ENCODE measurements around the gene SUPT3H.
A peak's percentile ranks its signal among the peaks of the same experiment; 100 is the strongest.
"Not testable (repeated sequence)": the region's sequence is repeated elsewhere in the genome, so short reads cannot be mapped to it uniquely, and the experiment has no call there.

SUPT3H gene

GRCh38 chr6:45169815-45170214 lies 207.9 kb downstream of the SUPT3H start:
- DNase-seq, result no peak

GRCh38 chr6:45163952-45164766 lies 213.6 kb downstream of the SUPT3H start:
- no peak for DNase-seq

GRCh38 chr6:45160305-45160704 lies 217.4 kb downstream of the SUPT3H start:
- no peak for DNase-seq

GRCh38 chr6:45156075-45156474 lies 221.7 kb downstream of the SUPT3H start:
- DNase-seq, result peak; percentile 7

- DNase-seq, result no peak
Measured at GRCh38 chr6:45155341-45155894, 222.3 kb downstream of the SUPT3H start.

- DNase-seq, result no peak
Measured at GRCh38 chr6:45154679-45155078, 223.1 kb downstream of the SUPT3H start.

- no peak for DNase-seq
Measured at GRCh38 chr6:45148711-45149341, 228.9 kb downstream of the SUPT3H start.

GRCh38 chr6:45148278-45148677 lies 229.5 kb downstream of the SUPT3H start:
- no peak for DNase-seq

GRCh38 chr6:45145658-45146057 lies 232.1 kb downstream of the SUPT3H start:
- not testable (repeated sequence) for DNase-seq

- DNase-seq, result no peak
Measured at GRCh38 chr6:45138765-45139164, 239.0 kb downstream of the SUPT3H start.

GRCh38 chr6:45136495-45136894 lies 241.2 kb downstream of the SUPT3H start:
- no peak for DNase-seq

GRCh38 chr6:45132658-45133294 lies 245.0 kb downstream of the SUPT3H start:
- no peak for DNase-seq

- no peak for DNase-seq
Measured at GRCh38 chr6:45132059-45132458, 245.7 kb downstream of the SUPT3H start.

GRCh38 chr6:45129051-45129450 lies 248.7 kb downstream of the SUPT3H start:
- no peak for DNase-seq

- DNase-seq, result no peak
Measured at GRCh38 chr6:45127185-45127584, 250.5 kb downstream of the SUPT3H start.

GRCh38 chr6:45126033-45126432 lies 251.7 kb downstream of the SUPT3H start:
- DNase-seq, result no peak

- no peak for DNase-seq
Measured at GRCh38 chr6:45123023-45123422, 254.7 kb downstream of the SUPT3H start.

- DNase-seq, result no peak
Measured at GRCh38 chr6:45118754-45119153, 259.0 kb downstream of the SUPT3H start.

GRCh38 chr6:45116714-45117410 lies 260.9 kb downstream of the SUPT3H start:
- no peak for DNase-seq

GRCh38 chr6:45115696-45116095 lies 262.0 kb downstream of the SUPT3H start:
- DNase-seq, result no peak

GRCh38 chr6:45112711-45113110 lies 265.0 kb downstream of the SUPT3H start:
- DNase-seq, result no peak

GRCh38 chr6:45109551-45109950 lies 268.2 kb downstream of the SUPT3H start:
- DNase-seq, result no peak

Data from DMS53 (cell line).